Measurements from ENCODE around the gene OSBPL6.
"Not testable (repeated sequence)": the region's sequence is repeated elsewhere in the genome, so short reads cannot be mapped to it uniquely, and the experiment has no call there.

OSBPL6 gene

GRCh38 chr2:178401994-178402437, 207.7 kb downstream of the OSBPL6 start:
- DNase-seq (ENCODE audit: low read depth) = no peak

- DNase-seq (ENCODE audit: low read depth) = no peak
These were observed 209.5 kb downstream of the OSBPL6 start for GRCh38 chr2:178403671-178404306.

GRCh38 chr2:178404368-178404767, 210.1 kb downstream of the OSBPL6 start:
- DNase-seq (ENCODE audit: low read depth) = no peak

GRCh38 chr2:178409261-178409660, 214.9 kb downstream of the OSBPL6 start:
- DNase-seq (ENCODE audit: low read depth) = no peak

- no peak for DNase-seq (ENCODE audit: low read depth)
These were observed 217.7 kb downstream of the OSBPL6 start for GRCh38 chr2:178412047-178412446.

- not testable (repeated sequence) for DNase-seq (ENCODE audit: low read depth)
These were observed 218.1 kb downstream of the OSBPL6 start for GRCh38 chr2:178412453-178412852.

GRCh38 chr2:178413472-178414265, 219.4 kb downstream of the OSBPL6 start:
- DNase-seq (ENCODE audit: low read depth) = peak; percentile 49

GRCh38 chr2:178414266-178415247, 220.2 kb downstream of the OSBPL6 start:
- DNase-seq (ENCODE audit: low read depth) = peak; percentile 65

- DNase-seq (ENCODE audit: low read depth) = no peak
These were observed 221.7 kb downstream of the OSBPL6 start for GRCh38 chr2:178415979-178416378.

- DNase-seq (ENCODE audit: low read depth) = no peak
These were observed 223.6 kb downstream of the OSBPL6 start for GRCh38 chr2:178417916-178418315.

GRCh38 chr2:178418426-178418825, 224.1 kb downstream of the OSBPL6 start:
- DNase-seq (ENCODE audit: low read depth) = no peak

GRCh38 chr2:178419123-178419522, 224.8 kb downstream of the OSBPL6 start:
- DNase-seq (ENCODE audit: low read depth) = no peak

- no peak for DNase-seq (ENCODE audit: low read depth)
These were observed 226.2 kb downstream of the OSBPL6 start for GRCh38 chr2:178420463-178420999.

- no peak for DNase-seq (ENCODE audit: low read depth)
These were observed 227.8 kb downstream of the OSBPL6 start for GRCh38 chr2:178422097-178422496.

GRCh38 chr2:178423746-178424145, 229.4 kb downstream of the OSBPL6 start:
- not testable (repeated sequence) for DNase-seq (ENCODE audit: low read depth)

GRCh38 chr2:178425255-178425827, 231.0 kb downstream of the OSBPL6 start:
- no peak for DNase-seq (ENCODE audit: low read depth)

- DNase-seq (ENCODE audit: low read depth) = no peak
These were observed 232.1 kb downstream of the OSBPL6 start for GRCh38 chr2:178426388-178426787.

- DNase-seq (ENCODE audit: low read depth) = no peak
These were observed 233.1 kb downstream of the OSBPL6 start for GRCh38 chr2:178427458-178427857.

- DNase-seq (ENCODE audit: low read depth) = no peak
These were observed 234.1 kb downstream of the OSBPL6 start for GRCh38 chr2:178428396-178428806.

GRCh38 chr2:178429336-178429735, 235.0 kb downstream of the OSBPL6 start:
- no peak for DNase-seq (ENCODE audit: low read depth)

- DNase-seq (ENCODE audit: low read depth) = no peak
These were observed 242.3 kb downstream of the OSBPL6 start for GRCh38 chr2:178436662-178437061.

GRCh38 chr2:178441426-178441825, 247.1 kb downstream of the OSBPL6 start:
- no peak for DNase-seq (ENCODE audit: low read depth)

Data from activated gamma-delta T cell treated with anti-CD3 and anti-CD28 coated beads, Interleukin-2, amount 50 U/mL, for 16 hours (primary cell).